ENCODE measurements around the gene LIMA1. TPM values are rescaled to one million over a fixed set of nuclear protein-coding genes. Genes with fewer than 3 reads are reported as not detected.

Gene LIMA1
- total RNA-seq, 6 experiments from 2014 or later = 7.3 to 21.9 (median 13.1) TPM

DNA sequence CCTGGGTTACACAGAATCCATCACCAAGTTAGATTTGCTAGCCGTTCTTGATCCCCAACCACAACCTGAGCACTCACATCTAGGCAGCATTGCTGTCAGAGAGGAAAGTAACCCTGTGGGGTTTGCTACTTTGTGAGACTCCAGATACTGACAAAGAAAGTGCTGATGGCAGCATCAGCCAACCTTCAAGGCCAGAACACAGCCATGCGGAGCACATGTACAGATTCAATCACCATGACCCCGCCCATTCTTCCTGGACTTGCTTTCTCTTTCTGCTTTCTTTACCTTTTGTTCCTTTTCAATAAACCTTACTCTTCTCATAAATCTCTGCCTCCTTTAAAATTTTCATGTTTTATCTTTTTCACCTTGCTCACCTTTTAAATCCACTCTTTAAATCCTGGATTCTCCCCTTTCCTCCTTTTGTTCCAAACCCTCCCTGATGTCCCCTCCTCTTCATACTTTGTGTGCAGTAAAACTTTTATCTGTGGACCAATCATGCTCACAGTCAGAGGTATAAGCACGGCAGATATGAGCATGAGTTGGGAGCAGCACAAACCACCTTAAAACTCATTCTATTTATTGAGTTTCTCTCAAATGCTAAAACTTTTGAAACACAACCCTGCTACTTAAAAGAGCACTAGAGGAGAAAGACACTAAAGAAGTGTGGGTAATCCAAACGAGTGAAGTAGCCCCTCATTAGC is 94.3 kb downstream of the LIMA1 start:
- WGBS (ENCODE audit: insufficient coverage, low coverage, low lambda C conversion rate, missing lambda C conversion rate) = 77% methylated on average over 3 of the region's 5 CpGs
- H3K9me3 ChIP-seq = no peaks in the 10 kb centered on the region
- DNase-seq = no peak
- H3K36me3 ChIP-seq = no peaks in the 10 kb centered on the region
- no peak overlapping the region for H3K4me3 ChIP-seq
- no peaks in the 10 kb centered on the region for H3K27me3 ChIP-seq
- intact Hi-C loops (cut with DNase I) = no loop called here
- H3K4me1 ChIP-seq = no peaks in the 10 kb centered on the region
- no peak for TF ChIP-seq POLR2A (IDR thresholded peaks at IDR 0.05)
- TF ChIP-seq, protein P1, sequence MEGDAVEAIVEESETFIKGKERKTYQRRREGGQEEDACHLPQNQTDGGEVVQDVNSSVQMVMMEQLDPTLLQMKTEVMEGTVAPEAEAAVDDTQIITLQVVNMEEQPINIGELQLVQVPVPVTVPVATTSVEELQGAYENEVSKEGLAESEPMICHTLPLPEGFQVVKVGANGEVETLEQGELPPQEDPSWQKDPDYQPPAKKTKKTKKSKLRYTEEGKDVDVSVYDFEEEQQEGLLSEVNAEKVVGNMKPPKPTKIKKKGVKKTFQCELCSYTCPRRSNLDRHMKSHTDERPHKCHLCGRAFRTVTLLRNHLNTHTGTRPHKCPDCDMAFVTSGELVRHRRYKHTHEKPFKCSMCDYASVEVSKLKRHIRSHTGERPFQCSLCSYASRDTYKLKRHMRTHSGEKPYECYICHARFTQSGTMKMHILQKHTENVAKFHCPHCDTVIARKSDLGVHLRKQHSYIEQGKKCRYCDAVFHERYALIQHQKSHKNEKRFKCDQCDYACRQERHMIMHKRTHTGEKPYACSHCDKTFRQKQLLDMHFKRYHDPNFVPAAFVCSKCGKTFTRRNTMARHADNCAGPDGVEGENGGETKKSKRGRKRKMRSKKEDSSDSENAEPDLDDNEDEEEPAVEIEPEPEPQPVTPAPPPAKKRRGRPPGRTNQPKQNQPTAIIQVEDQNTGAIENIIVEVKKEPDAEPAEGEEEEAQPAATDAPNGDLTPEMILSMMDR (IDR thresholded peaks at IDR 0.05) = no peak
- no peak overlapping the region for H3K27ac ChIP-seq
- peak in 2 of 4 donors; percentile 18 to 43 for ATAC-seq

DNA sequence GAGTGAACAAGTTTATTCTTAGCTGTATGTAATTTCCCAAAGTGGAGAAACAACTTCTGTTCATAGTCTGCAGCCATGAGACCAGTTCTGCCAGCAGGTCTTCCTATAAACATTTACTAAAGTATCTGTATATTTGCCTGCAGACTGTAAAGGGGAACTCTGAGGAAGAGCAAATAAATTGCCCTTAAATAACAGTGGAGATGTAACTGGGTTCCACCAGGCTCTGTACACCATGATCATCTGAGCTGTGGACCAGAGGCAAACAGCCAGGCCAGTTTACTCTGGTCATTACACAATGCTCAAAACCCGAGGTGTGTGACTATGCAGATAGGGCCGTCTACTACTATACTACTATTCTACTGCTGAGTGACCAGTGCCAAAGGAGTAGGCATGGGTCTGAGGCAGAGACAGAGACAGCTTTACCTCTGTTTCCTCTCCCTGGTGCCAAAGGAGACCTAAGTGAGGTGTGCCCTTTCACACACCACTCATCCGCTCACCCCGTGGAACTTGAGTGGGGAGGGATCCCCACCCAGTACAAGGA is 95.0 kb downstream of the LIMA1 start:
- no peaks in the 10 kb centered on the region for H3K27me3 ChIP-seq
- ATAC-seq = peak; percentile 25 to 67 (median 40)
- TF ChIP-seq, protein P1 (IDR thresholded peaks at IDR 0.05) = no peak
- TF ChIP-seq POLR2A (IDR thresholded peaks at IDR 0.05) = no peak
- intact Hi-C loops (cut with DNase I) = no loop called here
- 34% methylated on average over 2 of the region's 4 CpGs for WGBS (ENCODE audit: insufficient coverage, low coverage, low lambda C conversion rate, missing lambda C conversion rate)
- no peaks in the 10 kb centered on the region for H3K9me3 ChIP-seq
- H3K27ac ChIP-seq = no peak overlapping the region
- H3K36me3 ChIP-seq = no peaks in the 10 kb centered on the region
- no peak for DNase-seq
- no peaks in the 10 kb centered on the region for H3K4me1 ChIP-seq
- H3K4me3 ChIP-seq = no peak overlapping the region

DNA sequence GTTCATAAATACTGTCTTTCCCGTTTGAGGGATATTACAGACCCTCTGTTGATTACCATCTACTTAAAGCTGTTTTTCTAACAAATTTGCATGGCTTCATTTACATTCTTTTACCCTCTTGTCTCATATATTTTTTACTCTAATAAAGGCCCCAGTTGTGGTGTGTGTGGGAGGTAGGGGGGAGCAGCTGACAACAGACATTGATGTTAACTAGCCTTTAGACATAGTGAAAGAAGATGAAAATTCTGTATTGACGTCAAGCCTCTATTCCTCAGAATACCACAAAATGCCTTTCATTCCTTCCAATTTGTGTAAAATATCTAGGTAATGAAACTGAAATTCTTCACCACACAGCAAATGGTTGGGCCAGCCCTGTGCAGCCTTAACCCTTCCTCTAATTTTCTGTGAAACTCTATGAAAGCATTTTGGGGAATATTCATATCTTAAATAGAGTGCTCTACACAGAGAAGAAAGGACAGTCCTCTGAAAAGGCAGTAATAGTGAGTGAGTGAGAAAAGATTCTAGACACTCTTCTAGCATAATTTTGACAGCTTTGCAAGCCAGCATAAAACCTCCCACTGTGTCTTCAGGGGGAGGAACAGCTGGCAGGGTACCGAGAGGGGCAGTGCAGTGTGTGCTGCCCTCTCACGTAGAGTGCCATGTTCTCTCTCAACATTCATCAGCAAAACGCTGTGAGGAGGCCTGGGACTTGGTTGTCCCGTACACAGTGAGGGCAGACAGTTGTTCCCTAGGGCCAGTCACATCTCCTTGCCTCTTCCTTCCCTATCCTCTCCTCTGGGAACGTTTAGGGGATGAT is 96.0 kb downstream of the LIMA1 start:
- no peaks in the 10 kb centered on the region for H3K27me3 ChIP-seq
- TF ChIP-seq, protein P1 (IDR thresholded peaks at IDR 0.05) = no peak
- TF ChIP-seq POLR2A (IDR thresholded peaks at IDR 0.05) = no peak
- ATAC-seq = no peak
- WGBS (ENCODE audit: insufficient coverage, low coverage, low lambda C conversion rate, missing lambda C conversion rate) = 61% methylated on average over 3 of the region's 7 CpGs
- H3K4me3 ChIP-seq = no peak overlapping the region
- DNase-seq = no peak
- no peak overlapping the region for H3K27ac ChIP-seq
- H3K36me3 ChIP-seq = no peaks in the 10 kb centered on the region
- intact Hi-C loops (cut with DNase I) = no loop called here
- H3K9me3 ChIP-seq = no peaks in the 10 kb centered on the region
- no peaks in the 10 kb centered on the region for H3K4me1 ChIP-seq

DNA sequence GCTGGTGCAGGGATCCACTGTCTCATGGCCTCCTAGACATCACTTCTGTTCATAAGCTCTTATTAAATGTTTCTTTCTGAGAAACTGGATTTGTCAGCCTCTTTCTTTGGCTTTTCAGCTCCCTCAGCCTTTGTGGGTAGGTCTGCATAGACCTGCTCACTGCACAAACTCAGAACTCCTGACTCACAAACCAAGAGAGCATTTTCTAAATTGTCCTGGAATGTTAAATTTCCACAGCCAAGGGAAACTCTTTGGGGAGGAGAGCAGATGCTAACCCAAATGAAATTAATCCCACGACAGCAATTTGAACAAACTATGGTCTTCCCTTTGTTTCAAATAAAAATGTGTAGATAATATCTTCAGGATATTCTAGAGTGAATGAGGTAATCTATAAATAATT is 96.6 kb downstream of the LIMA1 start:
- Histone ChIP-seq H3K36me3 (no peaks in the 10 kb centered on the region), H3K4me3 (no peak overlapping the region), H3K4me1 (no peaks in the 10 kb centered on the region), H3K27ac (no peak overlapping the region), H3K9me3 (no peaks in the 10 kb centered on the region), H3K27me3 (no peaks in the 10 kb centered on the region)
- ATAC-seq (no peak), DNase-seq (no peak)
- TF ChIP-seq, protein P1 (IDR thresholded peaks at IDR 0.05) = no peak
- no peak for TF ChIP-seq POLR2A (IDR thresholded peaks at IDR 0.05)
- WGBS (ENCODE audit: insufficient coverage, low coverage, low lambda C conversion rate, missing lambda C conversion rate) = 86% methylated on average over 1 of the region's 1 CpG
- intact Hi-C loops (cut with DNase I) = no loop called here
